ENCODE measurements around the gene CHAF1A. TPM values are rescaled to one million over a fixed set of nuclear protein-coding genes. Genes with fewer than 3 reads are reported as not detected.
A peak's percentile ranks its signal among the peaks of the same experiment; 100 is the strongest.

The CHAF1A gene
- total RNA-seq, 2 experiments from 2014 or later: 78.3 to 80.5 TPM

GRCh38 chr19:4366666-4367335 lies 35.6 kb upstream of the CHAF1A start:
- no peaks in the 10 kb centered on the region for H3K27me3 Mint-ChIP-seq
- peak overlapping the region; percentile 49 for H3K27ac Mint-ChIP-seq
- ATAC-seq (no peak), DNase-seq (no peak)
- intact Hi-C loops (cut with micrococcal nuclease): no loop called here
- no peak overlapping the region for H3K4me3 Mint-ChIP-seq
- no peak for TF ChIP-seq CTCF (IDR thresholded peaks at IDR 0.05)
- H3K9me3 Mint-ChIP-seq: no peaks in the 10 kb centered on the region
- ChIA-PET CTCF (interaction anchor here (1.1 to 1.8 kb wide), 3 partner anchors 15 to 100 kb away, joined by 4 to 5 read pairs (median 4); partner anchors contain the start of gene SH3GL1), POLR2A (interaction anchor here (0.6 kb wide), 2 partner anchors 78 to 91 kb away, joined by 3 read pairs; no protein-coding TSS in a partner anchor)
- peaks cover 36% of the 10 kb centered on the region for H3K4me1 Mint-ChIP-seq (ENCODE audit: low read depth)
- H3K36me3 Mint-ChIP-seq (ENCODE audit: low read depth): peaks cover 17% of the 10 kb centered on the region

GRCh38 chr19:4367336-4367723 lies 35.1 kb upstream of the CHAF1A start:
- peaks cover 38% of the 10 kb centered on the region for H3K4me1 Mint-ChIP-seq (ENCODE audit: low read depth)
- no peak for DNase-seq
- H3K27me3 Mint-ChIP-seq: no peaks in the 10 kb centered on the region
- ChIA-PET POLR2A (interaction anchor here (0.5 to 0.6 kb wide), 2 partner anchors 78 to 103 kb away, joined by 3 to 4 read pairs; no protein-coding TSS in a partner anchor), CTCF (interaction anchor here (1.8 kb wide), 1 partner anchor 33 kb away, joined by 5 read pairs; the partner anchor contains the start of gene SH3GL1)
- no peak for ATAC-seq
- intact Hi-C loops (cut with micrococcal nuclease): no loop called here
- no peaks in the 10 kb centered on the region for H3K9me3 Mint-ChIP-seq
- peak overlapping the region; percentile 15 for H3K27ac Mint-ChIP-seq
- H3K4me3 Mint-ChIP-seq: no peak overlapping the region
- no peak for TF ChIP-seq CTCF (IDR thresholded peaks at IDR 0.05)
- peaks cover 14% of the 10 kb centered on the region for H3K36me3 Mint-ChIP-seq (ENCODE audit: low read depth)

- Mint-ChIP-seq H3K9me3 (no peaks in the 10 kb centered on the region), H3K27me3 (no peaks in the 10 kb centered on the region), H3K36me3 (ENCODE audit: low read depth) (peaks cover 14% of the 10 kb centered on the region), H3K4me3 (no peak overlapping the region), H3K27ac (peak overlapping the region; percentile 75), H3K4me1 (ENCODE audit: low read depth) (peaks cover 38% of the 10 kb centered on the region)
- TF ChIP-seq CTCF (IDR thresholded peaks at IDR 0.05): no peak
- ChIA-PET CTCF (interaction anchor here (1.3 to 1.9 kb wide), 2 partner anchors 16 to 33 kb away, joined by 4 read pairs; partner anchors contain the start of gene SH3GL1), POLR2A (interaction anchor here (0.5 to 1.4 kb wide), 2 partner anchors 12 to 103 kb away, joined by 4 to 5 read pairs; no protein-coding TSS in a partner anchor)
- DNase-seq (no peak), ATAC-seq (no peak)
- intact Hi-C loops (cut with micrococcal nuclease): no loop called here
Observed at GRCh38 chr19:4367781-4368127, 34.7 kb upstream of the CHAF1A start.

- peak overlapping the region; percentile 89 for H3K27ac Mint-ChIP-seq
- intact Hi-C loops (cut with micrococcal nuclease): no loop called here
Observed at GRCh38 chr19:4368128-4368820, 34.2 kb upstream of the CHAF1A start.

More at GRCh38 chr19:4368128-4368820, 34.2 kb upstream of the CHAF1A start:
- Mint-ChIP-seq H3K4me3 (peak overlapping the region; percentile 60), H3K36me3 (ENCODE audit: low read depth) (peaks cover 14% of the 10 kb centered on the region), H3K4me1 (ENCODE audit: low read depth) (peaks cover 38% of the 10 kb centered on the region), H3K9me3 (no peaks in the 10 kb centered on the region), H3K27me3 (no peaks in the 10 kb centered on the region)
- no peak for DNase-seq
- CTCF ChIA-PET: interaction anchor here (1.3 to 1.9 kb wide), 2 partner anchors 16 to 32 kb away, joined by 4 read pairs; partner anchors contain the start of gene SH3GL1
- ATAC-seq: no peak
- POLR2A ChIA-PET: interaction anchor here (0.8 to 1.4 kb wide), 3 partner anchors 11 to 26 kb away, joined by 3 to 5 read pairs (median 4); no protein-coding TSS in a partner anchor
- no peak for TF ChIP-seq CTCF (IDR thresholded peaks at IDR 0.05)

Data from activated CD8-positive, alpha-beta T cell treated with anti-CD3 and anti-CD28 coated beads for 36 hours (primary cell).